Kidney epithelial cell (primary cell): ENCODE measurements around the gene PDIA5. TPM values are rescaled to one million over a fixed set of nuclear protein-coding genes. Genes with fewer than 3 reads are reported as not detected.

Source experiments
- DNase-seq: peaks from one replicate; pipeline ENCODE4 v3.0.0-alpha.2; 2010; ENCODE audit warnings: low read depth
- H3K27me3 ChIP-seq: 2 replicates; pipeline ENCODE4 v1.6.0; 2011; ENCODE audit warnings: low read length; ENCODE audit not compliant: control insufficient read depth, insufficient read depth
- H3K36me3 ChIP-seq: 2 replicates; pipeline ENCODE4 v1.5.1; 2011; ENCODE audit warnings: low read length; ENCODE audit not compliant: control insufficient read depth, insufficient read depth
- H3K4me3 ChIP-seq: 2 replicates; pipeline ENCODE4 v1.5.1; 2011; ENCODE audit warnings: low read depth, mild to moderate bottlenecking, control low read depth, low read length
- total RNA-seq: library from RNA; depleted of rRNA; stranded (reverse); fragments of >200 nt; gene quantifications from 2 replicates; pipeline ENCODE4 v1.2.3, GENCODE V29; 2015
- TF ChIP-seq, protein P1 (sequence below): IDR thresholded peaks from 2 replicates; pipeline ENCODE4 v1.5.1; 2011; ENCODE audit warnings: mild to moderate bottlenecking, moderate library complexity, low read length, control low read depth, inconsistent platforms; ENCODE audit not compliant: insufficient read depth, poor library complexity, severe bottlenecking

The PDIA5 gene
- total RNA-seq, 1 donor from 2014 or later, result 18.8 TPM

- peak overlapping the region; percentile 96 for H3K4me3 ChIP-seq
- no peaks in the 10 kb centered on the region for H3K36me3 ChIP-seq
- TF ChIP-seq, protein P1, sequence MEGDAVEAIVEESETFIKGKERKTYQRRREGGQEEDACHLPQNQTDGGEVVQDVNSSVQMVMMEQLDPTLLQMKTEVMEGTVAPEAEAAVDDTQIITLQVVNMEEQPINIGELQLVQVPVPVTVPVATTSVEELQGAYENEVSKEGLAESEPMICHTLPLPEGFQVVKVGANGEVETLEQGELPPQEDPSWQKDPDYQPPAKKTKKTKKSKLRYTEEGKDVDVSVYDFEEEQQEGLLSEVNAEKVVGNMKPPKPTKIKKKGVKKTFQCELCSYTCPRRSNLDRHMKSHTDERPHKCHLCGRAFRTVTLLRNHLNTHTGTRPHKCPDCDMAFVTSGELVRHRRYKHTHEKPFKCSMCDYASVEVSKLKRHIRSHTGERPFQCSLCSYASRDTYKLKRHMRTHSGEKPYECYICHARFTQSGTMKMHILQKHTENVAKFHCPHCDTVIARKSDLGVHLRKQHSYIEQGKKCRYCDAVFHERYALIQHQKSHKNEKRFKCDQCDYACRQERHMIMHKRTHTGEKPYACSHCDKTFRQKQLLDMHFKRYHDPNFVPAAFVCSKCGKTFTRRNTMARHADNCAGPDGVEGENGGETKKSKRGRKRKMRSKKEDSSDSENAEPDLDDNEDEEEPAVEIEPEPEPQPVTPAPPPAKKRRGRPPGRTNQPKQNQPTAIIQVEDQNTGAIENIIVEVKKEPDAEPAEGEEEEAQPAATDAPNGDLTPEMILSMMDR, result no peak
- H3K27me3 ChIP-seq, result no peaks in the 10 kb centered on the region
- DNase-seq, result no peak
Measured at GRCh38 chr3:123068601-123069381, 2.0 kb downstream of the PDIA5 start.

DNA sequence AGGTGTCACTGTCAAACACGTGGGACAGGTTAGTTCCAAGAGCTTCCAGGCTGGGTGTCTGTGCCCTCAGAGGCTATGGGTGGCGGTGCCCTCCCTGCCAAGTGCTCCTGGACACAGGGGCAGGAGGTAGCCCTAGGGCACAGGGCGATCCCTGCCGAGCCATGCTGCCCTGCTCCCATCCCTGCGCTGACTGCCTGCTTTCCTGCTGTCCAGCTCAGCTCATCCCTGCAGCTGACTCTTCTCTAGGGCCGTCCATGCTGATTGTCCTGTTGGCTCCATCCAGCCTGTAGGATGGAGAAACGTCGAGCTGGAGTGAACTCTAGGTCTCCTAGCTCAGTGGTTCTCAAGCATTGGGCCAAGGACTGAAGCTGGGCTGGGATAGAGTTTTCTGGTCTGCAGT is 3.7 kb downstream of the PDIA5 start:
- DNase-seq, result no peak
- TF ChIP-seq, protein P1, result no peak
- Histone ChIP-seq H3K36me3 (no peaks in the 10 kb centered on the region), H3K27me3 (no peaks in the 10 kb centered on the region), H3K4me3 (no peak overlapping the region)

DNA sequence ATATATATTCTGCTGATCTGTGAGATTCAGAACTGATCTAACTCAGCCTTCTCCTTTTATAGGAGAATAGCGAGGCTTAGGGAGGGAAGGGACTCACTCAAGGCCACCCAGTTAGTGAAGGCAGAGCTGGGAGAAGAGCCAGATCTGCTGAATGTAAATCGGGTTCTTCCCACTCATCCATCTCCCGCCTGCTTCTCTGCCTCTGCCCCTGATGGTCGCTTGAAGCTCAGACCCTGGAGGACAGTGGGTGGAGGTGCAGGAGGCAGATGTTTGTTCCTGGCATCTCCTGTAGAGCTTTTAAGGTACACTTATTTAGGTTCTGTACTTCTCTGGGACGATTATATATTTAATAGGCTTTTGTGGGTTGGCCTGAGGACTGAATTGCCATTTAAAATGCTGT is 4.3 kb downstream of the PDIA5 start:
- TF ChIP-seq, protein P1, result no peak
- Histone ChIP-seq H3K4me3 (no peak overlapping the region), H3K36me3 (no peaks in the 10 kb centered on the region), H3K27me3 (no peaks in the 10 kb centered on the region)
- no peak for DNase-seq

DNA sequence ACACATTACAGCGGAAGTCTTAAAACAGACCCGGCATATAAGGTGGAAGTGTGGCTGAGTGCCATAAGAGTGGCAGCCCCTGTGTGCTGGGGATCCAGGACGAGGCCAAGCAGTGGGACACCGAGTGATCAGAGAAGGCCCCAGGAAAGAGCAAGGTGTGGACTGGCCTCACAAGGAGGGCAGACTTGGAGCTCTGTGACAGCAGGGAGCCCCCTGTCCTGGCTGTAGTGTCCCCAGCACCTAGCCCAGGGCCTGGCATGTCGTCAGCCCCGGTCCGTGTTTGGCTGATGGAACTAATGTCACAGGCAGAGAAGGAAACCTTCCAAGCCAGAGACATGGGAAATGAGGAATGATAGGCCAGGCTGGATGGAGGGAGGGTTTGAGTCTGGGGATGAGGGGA is 4.8 kb downstream of the PDIA5 start:
- no peak overlapping the region for H3K4me3 ChIP-seq
- no peaks in the 10 kb centered on the region for H3K27me3 ChIP-seq
- no peak for DNase-seq
- TF ChIP-seq, protein P1, result no peak
- no peaks in the 10 kb centered on the region for H3K36me3 ChIP-seq

GRCh38 chr3:123072152-123072551 is 5.3 kb downstream of the PDIA5 start:
- Histone ChIP-seq H3K36me3 (no peaks in the 10 kb centered on the region), H3K27me3 (no peaks in the 10 kb centered on the region), H3K4me3 (no peak overlapping the region)
- TF ChIP-seq, protein P1, result no peak
- DNase-seq, result no peak

DNA sequence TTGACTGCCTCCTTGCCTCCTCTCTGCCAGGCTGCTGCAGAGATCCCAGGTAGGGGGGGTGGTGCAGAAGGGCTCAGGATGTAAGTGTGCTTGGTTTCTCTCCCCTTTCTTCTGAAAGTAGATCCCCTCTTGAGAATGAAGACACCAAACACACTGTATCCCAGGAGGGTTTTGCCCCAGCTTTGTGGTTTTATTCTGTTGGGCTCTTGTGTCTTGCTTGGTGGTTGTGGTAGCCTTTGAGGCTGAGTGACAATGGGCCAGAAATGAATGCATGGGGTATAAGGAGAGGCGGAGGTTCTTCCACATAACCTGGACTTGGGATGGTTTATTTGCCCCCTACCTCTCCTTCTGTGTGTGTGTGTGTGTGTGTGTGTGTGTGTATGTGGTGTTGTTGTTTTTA is 5.7 kb downstream of the PDIA5 start:
- no peak for DNase-seq
- no peaks in the 10 kb centered on the region for H3K27me3 ChIP-seq
- no peak overlapping the region for H3K4me3 ChIP-seq

More for the DNA sequence above, 5.7 kb downstream of the PDIA5 start:
- TF ChIP-seq, protein P1, result no peak
- H3K36me3 ChIP-seq, result no peaks in the 10 kb centered on the region
